NCI-H146 (cell line): Measurements from ENCODE around the gene MAGEA9.
"Not testable (repeated sequence)": the region's sequence is repeated elsewhere in the genome, so short reads cannot be mapped to it uniquely, and the experiment has no call there.

Experiments used
- DNase-seq: peaks from one replicate; lab custom pipeline; 2025; lab: John Stamatoyannopoulos, UW

The MAGEA9 gene

DNA sequence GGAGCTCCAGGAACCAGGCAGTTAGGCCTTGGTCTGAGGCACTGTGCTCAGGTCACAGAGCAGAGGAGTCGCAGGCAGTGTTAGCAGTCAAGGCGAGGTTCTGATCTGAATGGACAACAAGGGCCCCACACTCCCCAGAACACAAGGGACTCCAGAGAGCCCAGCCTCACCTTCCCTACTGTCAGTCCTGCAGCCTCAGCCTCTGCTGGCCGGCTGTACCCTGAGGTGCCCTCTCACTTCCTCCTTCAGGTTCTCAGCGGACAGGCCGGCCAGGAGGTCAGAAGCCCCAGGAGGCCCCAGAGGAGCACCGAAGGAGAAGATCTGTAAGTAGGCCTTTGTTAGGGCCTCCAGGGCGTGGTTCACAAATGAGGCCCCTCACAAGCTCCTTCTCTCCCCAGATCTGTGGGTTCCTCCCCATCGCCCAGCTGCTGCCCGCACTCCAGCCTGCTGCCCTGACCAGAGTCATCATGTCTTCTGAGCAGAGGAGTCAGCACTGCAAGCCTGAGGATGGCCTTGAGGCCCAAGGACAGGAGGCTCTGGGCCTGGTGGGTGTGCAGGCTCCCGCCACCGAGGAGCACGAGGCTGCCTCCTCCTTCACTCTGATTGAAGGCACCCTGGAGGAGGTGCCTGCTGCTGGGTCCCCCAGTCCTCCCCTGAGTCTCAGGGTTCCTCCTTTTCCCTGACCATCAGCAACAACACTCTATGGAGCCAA, 26.2 kb downstream of the MAGEA9 start:
- DNase-seq: no peak

DNA sequence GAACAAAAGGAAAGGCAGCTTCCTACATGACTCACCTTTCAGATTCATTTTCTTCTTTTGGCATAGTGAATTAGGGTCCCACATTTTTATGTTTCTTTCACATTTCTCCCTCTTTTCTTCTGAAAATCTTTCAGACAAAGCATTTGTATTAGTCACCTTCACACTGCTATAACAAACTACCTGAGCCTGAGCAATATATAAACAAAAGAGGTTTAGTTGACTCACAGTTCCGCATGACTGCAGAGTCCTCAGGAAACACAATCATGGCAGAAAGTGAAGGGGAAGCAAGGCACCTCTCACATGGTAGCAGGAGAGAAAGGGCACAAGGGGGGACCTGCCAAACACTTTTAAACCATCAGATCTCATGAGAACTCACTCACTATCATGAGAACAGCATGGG, 36.9 kb downstream of the MAGEA9 start:
- DNase-seq: no peak

- DNase-seq: no peak
These were observed 37.6 kb downstream of the MAGEA9 start for GRCh38 chrX:149819371-149819770.

- DNase-seq: no peak
These were observed 43.7 kb downstream of the MAGEA9 start for GRCh38 chrX:149825424-149825823.

DNA sequence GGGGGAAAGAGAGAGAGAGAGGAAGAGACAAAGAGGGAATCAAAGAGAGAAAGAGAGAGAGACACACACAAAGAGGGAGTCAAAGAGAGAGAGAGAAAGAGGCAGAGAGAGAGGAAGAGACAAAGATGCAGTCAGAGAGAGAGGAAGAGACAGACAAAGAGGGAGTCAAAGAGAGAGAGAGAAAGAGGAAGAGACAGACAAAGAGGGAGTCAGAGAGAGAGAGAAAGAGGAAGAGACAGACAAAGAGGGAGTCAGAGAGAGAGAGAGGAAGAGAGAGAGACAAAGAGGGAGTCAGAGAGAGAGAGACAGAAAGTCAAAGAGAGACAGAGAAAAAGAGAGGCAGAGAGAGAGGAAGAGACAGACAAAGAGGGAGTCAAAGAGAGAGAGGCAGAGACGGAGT, 45.5 kb downstream of the MAGEA9 start:
- DNase-seq: no peak

GRCh38 chrX:149829751-149830191, 48.0 kb downstream of the MAGEA9 start:
- no peak for DNase-seq

DNA sequence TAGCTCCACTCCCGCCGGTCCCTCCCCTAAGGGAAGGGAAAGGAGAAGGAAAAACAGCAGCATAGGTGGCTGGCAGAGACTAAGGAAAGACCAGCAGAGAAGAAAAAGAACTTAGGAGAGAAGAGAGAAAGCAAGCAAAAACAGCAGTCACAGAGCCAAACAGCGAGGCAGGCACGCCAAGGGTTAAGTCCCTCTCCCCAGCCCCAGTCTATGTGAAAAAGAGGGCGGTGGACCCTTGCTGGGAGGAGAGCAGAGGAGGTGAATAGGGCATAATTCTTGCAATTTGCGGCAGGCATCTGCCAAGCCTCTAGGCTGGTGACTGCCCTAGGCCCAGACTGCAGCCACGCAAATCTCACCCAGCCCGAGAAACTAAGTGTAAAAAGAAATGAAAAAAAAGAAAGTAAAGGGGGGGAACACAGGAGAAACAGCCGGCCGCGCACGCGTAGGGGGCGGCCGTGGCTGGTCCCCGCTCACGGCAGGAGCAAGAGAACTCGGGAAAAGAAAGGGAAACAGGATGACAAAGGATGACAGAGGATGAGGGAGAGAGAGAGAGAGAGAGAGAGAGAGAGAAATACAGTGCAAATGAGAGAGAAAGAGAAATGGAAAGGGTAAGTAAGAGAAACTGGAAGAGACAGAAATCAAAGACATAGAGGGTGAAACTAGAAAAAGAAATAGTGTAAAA, 48.6 kb downstream of the MAGEA9 start:
- DNase-seq: no peak

DNA sequence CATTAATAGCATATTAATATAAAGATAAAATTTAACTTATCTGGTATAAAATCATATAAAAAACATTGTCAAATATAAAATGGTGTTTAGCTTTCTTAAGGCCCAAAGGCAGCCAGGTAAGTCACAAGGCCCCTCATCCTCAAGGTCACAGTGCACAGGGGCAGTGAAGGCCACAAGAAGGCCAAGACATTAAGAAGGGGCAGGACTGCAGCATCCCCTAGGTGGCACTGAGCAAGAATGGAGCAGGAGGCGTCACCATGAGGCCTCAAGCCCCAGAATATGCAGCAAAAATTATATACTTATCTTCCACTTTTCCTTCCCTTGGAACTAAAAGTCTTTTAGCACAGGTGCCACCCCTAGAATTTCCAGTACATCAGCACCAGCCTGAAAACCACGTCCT, 49.7 kb downstream of the MAGEA9 start:
- no peak for DNase-seq

DNA sequence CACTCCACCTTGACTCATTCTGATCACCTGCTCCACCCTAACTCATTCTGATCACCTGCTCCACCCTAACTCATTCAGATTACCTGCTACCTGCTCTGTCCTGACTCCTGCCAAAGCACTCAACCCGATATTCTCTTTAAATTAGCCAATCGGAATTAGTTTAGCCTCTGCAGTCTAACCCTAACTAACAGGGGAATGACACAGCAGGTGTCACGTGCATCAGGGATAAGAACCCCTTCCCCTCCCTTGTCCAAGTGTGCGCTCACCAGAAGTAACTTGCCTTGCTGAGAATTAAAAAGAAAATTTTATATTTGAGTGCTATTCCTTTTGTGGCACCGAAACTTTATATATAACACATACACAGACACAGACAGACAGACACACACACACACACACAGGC, 55.0 kb downstream of the MAGEA9 start:
- not testable (repeated sequence) for DNase-seq

- no peak for DNase-seq
These were observed 55.4 kb downstream of the MAGEA9 start for GRCh38 chrX:149837167-149837566.
